DMS 273 (cell line): ENCODE results near the gene RGS7BP.

Experiments
- DNase-seq: peaks from one replicate; lab custom pipeline; 2025; ENCODE audit not compliant: unreplicated experiment; lab: John Stamatoyannopoulos, UW

RGS7BP gene

GRCh38 chr5:64628901-64629300 is 123.1 kb downstream of the RGS7BP start:
- DNase-seq: no peak

- no peak for DNase-seq
Measured at GRCh38 chr5:64629841-64630240, 124.0 kb downstream of the RGS7BP start.

- peak; percentile 64 for DNase-seq
Measured at GRCh38 chr5:64632251-64632650, 126.4 kb downstream of the RGS7BP start.

GRCh38 chr5:64634997-64635686 is 129.3 kb downstream of the RGS7BP start:
- peak; percentile 67 for DNase-seq

- no peak for DNase-seq
Measured at GRCh38 chr5:64637144-64637543, 131.3 kb downstream of the RGS7BP start.

- DNase-seq: peak; percentile 10
Measured at GRCh38 chr5:64637837-64638443, 132.1 kb downstream of the RGS7BP start.

- DNase-seq: no peak
Measured at GRCh38 chr5:64644831-64645230, 139.0 kb downstream of the RGS7BP start.

- DNase-seq: no peak
Measured at GRCh38 chr5:64646169-64646568, 140.4 kb downstream of the RGS7BP start.

GRCh38 chr5:64649512-64649911 is 143.7 kb downstream of the RGS7BP start:
- DNase-seq: no peak

- DNase-seq: no peak
Measured at GRCh38 chr5:64653766-64654560, 148.1 kb downstream of the RGS7BP start.

GRCh38 chr5:64654561-64654938 is 148.7 kb downstream of the RGS7BP start:
- no peak for DNase-seq

GRCh38 chr5:64655596-64655995 is 149.8 kb downstream of the RGS7BP start:
- DNase-seq: no peak

- DNase-seq: no peak
Measured at GRCh38 chr5:64659289-64659688, 153.5 kb downstream of the RGS7BP start.
